GM12864 (cell line): ENCODE results near the gene ALPK3.

ENCODE experiments used
- DNase-seq: peaks from one replicate; pipeline ENCODE4 v3.0.0-alpha.2; 2011; ENCODE audit warnings: low read depth
- H3K4me3 ChIP-seq: 2 replicates; pipeline ENCODE4 v1.5.1; 2011; ENCODE audit warnings: mild to moderate bottlenecking, low read depth, low read length, control low read depth
- CTCF ChIP-seq: IDR thresholded peaks from 2 replicates; pipeline ENCODE4 v1.5.1; 2011; ENCODE audit warnings: low read depth, mild to moderate bottlenecking, moderate library complexity, low read length, control low read depth, inconsistent platforms; ENCODE audit errors: missing control alignments

ALPK3 gene

DNA sequence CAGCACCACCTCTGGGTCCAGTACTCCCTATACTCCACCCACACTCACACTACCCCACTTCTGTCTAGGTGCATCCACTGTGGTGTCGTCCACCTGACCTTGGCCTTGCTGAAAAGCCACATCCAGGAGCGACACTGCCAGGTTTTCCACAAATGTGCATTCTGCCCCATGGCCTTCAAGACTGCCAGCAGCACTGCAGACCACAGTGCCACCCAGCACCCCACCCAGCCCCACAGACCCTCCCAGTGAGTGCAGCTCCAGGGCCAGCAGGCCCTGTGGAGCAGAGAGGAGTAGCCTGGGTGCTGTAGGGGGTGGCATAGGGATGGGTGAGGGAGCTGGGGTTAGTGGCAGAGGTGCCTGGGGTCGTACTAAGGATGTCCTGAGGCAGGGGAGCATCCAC is 19.4 kb upstream of the ALPK3 start:
- no peak for DNase-seq
- no peak for TF ChIP-seq CTCF

GRCh38 chr15:84798436-84798946 is 18.7 kb upstream of the ALPK3 start:
- no peak for DNase-seq
- no peak overlapping the region for H3K4me3 ChIP-seq
- TF ChIP-seq CTCF, result no peak

More for the DNA sequence above, 19.4 kb upstream of the ALPK3 start:
- no peak overlapping the region for H3K4me3 ChIP-seq

DNA sequence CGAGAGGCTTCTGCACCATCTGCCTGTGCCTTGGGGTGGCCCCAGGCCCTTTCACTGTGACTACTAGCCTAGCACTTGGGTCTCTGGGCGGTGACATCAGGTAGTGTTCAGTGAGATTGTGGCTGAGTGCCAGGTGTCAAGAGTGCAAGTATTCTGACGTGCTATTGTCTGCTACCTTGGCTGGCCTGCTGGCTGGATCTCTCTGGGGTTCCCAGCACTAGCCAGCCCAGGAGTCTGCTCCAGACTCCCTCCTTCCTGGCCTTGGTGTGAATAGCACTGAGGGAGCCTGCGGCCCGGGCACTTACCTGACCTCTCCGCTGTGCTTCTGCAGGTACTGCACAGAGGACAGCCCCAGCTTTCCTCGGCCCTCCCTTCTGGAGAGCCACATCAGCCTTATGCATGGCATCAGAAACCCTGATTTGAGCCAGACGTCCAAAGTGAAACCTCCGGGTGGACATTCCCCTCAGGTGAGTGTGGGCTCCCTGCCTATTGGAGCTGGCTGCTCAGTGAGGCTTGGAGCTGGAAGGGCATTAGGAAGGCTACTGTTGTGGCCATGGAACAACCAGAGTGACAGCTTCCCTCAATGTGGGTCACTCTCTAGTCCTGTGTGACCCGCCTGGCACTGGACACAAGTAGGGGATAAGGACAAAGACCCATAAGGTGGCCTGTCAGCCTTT is 17.5 kb upstream of the ALPK3 start:
- H3K4me3 ChIP-seq, result no peak overlapping the region
- TF ChIP-seq CTCF, result no peak

DNA sequence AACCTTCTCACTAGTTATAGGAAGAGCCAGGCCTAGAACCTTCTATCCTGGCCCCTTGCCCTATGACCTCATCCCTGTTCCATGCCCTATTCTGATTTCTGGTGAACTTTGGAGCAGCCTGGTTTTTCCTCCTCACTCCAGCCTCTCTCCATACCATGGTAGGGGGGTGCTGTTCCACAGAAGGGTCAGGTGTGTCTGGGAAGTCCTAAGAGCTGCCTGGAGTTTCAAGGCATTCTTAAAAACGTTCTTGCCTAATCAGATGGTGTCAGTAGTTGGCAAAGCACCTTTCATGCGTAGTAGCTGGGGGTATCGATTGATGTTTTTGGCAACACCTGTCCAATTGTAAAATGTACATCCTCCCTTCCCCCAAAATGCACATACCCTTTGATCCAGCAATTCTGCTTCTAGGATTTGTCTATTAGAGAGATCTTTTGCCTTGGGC is 16.8 kb upstream of the ALPK3 start:
- DNase-seq, result no peak
- no peak for TF ChIP-seq CTCF
- no peak overlapping the region for H3K4me3 ChIP-seq

More for the DNA sequence above, 17.5 kb upstream of the ALPK3 start:
- DNase-seq, result no peak

DNA sequence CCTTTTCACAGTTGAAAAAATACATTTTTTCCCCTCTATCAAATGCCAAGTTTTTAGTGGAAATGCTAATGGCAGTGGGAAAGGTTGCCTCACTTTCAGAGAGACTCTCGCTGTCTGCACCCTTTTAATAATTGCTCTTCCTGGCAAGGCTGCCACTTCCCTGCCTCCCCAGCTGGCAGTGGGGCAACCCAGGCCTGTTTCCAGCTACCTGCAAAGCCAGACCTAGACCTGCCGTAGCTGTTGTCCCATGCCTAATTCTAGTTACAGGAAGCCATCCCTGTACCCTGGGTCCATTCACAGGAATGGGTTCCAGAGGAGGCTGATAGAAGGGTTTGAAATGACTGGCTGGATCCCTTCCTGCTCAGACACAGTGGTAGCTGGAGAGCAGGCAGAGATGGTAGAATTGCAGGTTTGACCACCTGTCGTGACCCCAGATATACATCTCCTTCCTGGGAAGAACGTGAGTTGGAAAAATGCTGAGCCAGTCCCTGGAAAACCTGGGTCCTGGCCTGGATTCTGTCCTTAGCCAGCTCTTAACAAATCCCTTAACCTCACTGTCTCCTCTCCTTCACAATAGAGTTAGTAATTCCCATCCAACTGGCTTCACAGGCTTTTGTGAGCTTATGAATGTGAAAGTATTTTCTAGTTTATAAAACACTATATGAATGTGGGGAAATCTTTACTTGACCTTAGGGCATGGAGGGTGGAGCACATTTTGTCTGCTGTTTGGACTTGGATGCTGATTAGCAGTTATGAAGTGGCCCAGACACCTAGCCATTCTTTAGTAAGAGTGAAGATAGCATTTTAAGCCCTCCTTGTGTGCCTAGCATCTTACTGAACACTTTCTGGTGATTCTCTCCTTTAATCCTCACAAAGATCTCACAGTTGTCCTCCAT is 12.9 kb upstream of the ALPK3 start:
- H3K4me3 ChIP-seq, result no peak overlapping the region
- no peak for DNase-seq
- TF ChIP-seq CTCF, result no peak

DNA sequence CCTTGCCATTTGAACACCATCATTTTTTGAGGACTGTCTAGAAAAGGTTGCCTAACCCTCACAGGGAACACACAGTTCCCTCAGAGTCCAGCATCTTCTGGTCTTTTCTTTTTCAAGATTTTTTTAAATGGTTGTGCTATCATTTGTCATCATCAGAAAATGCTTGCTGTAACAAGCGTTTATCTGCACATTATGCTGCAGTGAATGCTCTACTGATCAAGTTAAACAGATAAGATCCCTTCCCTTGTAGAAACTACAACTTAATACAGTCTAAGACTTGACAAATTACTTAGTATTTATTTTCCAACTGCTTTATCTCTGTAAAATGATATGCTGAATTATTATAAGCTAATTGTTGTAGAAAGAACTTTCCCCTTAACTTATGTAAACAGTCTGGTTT is 11.9 kb upstream of the ALPK3 start:
- no peak for TF ChIP-seq CTCF

More for the DNA sequence above, 11.9 kb upstream of the ALPK3 start:
- H3K4me3 ChIP-seq, result no peak overlapping the region
- no peak for DNase-seq
